ENCODE measurements around the gene CSMD2. TPM values are rescaled to one million over a fixed set of nuclear protein-coding genes. Genes with fewer than 3 reads are reported as not detected.
"Not testable (repeated sequence)": the region's sequence is repeated elsewhere in the genome, so short reads cannot be mapped to it uniquely, and the experiment has no call there.

The CSMD2 gene
- total and polyA plus RNA-seq, 2 donors (not counting 1 experiment from before 2014, with no cell fraction given): 2.2 to 7.6 TPM

DNA sequence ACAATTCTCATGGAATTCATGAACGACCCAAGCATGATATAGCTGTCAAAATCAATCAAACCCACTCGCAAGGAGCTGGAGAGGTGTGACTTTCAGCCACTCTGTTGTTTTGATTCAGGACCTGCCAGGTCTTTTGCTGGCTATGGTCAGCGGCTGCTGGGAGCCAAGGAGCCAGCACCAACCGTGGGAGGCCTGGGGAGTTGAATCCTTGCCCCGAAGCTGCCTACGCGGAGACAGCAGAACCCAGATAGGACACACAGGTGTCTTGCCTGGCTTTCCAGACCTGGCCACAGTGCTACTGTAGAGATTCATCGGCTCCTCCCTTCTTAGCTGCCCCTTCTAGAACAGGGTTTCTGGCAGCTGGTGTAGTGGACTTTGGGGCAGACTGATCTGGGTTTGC is 649.9 kb downstream of the CSMD2 start:
- H3K79me2 ChIP-seq (ENCODE audit: control insufficient read depth, insufficient read depth, low read length): no peaks in the 10 kb centered on the region
- no peak for DNase-seq (ENCODE audit: low read depth in 2 of 2)
- TF ChIP-seq, protein P1, sequence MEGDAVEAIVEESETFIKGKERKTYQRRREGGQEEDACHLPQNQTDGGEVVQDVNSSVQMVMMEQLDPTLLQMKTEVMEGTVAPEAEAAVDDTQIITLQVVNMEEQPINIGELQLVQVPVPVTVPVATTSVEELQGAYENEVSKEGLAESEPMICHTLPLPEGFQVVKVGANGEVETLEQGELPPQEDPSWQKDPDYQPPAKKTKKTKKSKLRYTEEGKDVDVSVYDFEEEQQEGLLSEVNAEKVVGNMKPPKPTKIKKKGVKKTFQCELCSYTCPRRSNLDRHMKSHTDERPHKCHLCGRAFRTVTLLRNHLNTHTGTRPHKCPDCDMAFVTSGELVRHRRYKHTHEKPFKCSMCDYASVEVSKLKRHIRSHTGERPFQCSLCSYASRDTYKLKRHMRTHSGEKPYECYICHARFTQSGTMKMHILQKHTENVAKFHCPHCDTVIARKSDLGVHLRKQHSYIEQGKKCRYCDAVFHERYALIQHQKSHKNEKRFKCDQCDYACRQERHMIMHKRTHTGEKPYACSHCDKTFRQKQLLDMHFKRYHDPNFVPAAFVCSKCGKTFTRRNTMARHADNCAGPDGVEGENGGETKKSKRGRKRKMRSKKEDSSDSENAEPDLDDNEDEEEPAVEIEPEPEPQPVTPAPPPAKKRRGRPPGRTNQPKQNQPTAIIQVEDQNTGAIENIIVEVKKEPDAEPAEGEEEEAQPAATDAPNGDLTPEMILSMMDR (conservative IDR thresholded peaks at IDR 0.05 in 1 of 2, IDR thresholded peaks at IDR 0.05 in 1 of 2; ENCODE audit: low read depth in 1 of 2, low read length in 2 of 2): no peak
- no peak for TF ChIP-seq EZH2 (IDR thresholded peaks at IDR 0.05; ENCODE audit: low read length, missing control alignments)

DNA sequence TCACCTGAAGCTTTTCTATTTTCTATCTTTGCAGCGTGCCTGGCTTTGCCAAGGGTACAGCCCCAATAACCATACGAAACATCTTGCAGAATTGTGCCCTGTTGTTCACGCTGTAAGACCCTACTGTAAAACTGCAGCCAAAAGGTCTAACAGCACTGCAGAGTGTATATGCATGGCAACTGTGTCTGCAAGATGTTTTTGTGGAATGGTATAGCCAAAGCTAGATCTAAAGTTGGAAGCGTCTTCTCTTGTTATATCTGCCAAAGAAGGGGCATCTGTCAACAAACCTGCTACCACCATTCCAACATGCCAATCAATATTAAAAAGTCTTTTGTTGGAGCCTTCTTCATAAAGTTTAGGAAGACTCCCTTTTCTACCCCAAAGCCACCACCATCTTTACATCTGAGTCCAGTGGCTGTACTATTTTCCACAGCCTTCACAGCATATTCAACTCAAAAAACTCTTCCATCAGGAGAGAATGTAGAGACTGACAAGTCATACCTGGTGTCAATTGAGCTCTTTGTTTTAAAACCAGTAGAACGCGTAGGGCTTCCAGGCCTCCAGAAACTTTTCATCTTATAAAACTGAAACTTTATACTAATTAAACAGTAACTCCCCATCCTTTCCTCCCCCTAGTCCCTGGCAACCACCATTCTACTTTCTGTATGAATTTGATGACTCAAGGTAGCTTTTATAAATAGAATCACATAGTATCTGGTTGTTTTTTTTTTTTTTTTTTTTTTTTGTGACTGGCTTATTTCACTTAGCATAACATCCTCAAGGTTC is 652.6 kb downstream of the CSMD2 start:
- no peak for DNase-seq (ENCODE audit: low read depth in 2 of 2)
- Histone ChIP-seq H3K36me3 (ENCODE audit: control insufficient read depth, insufficient read depth, low read length) (no peaks in the 10 kb centered on the region), H3K9me3 (ENCODE audit: control insufficient read depth, insufficient read depth, low read depth, low read length) (no peaks in the 10 kb centered on the region), H3K4me1 (ENCODE audit: control insufficient read depth, extremely low read depth, insufficient read depth, low read length) (peaks cover 1% of the 10 kb centered on the region), H3K27ac (ENCODE audit: insufficient read depth, low read length) (no peak overlapping the region), H3K27me3 (ENCODE audit: control insufficient read depth, insufficient read depth, low read length) (no peaks in the 10 kb centered on the region), H3K4me3 (replicated peaks in 1 of 4; ENCODE audit: control extremely low read depth in 1 of 4, insufficient read depth in 1 of 4, low read depth in 3 of 4, low read length in 4 of 4) (no peak overlapping the region), H3K4me2 (ENCODE audit: extremely low read depth, insufficient read depth, low read length) (no peak overlapping the region), H3K9ac (ENCODE audit: insufficient read depth, low read length) (no peak overlapping the region), H4K20me1 (ENCODE audit: control insufficient read depth, extremely low read depth, insufficient read depth, low read length) (no peaks in the 10 kb centered on the region), H2AFZ (ENCODE audit: low read length) (no peak overlapping the region), H3K79me2 (ENCODE audit: control insufficient read depth, insufficient read depth, low read length) (no peaks in the 10 kb centered on the region)
- TF ChIP-seq, protein P1 (conservative IDR thresholded peaks at IDR 0.05 in 1 of 2, IDR thresholded peaks at IDR 0.05 in 1 of 2; ENCODE audit: low read depth in 1 of 2, low read length in 2 of 2): no peak
- TF ChIP-seq EZH2 (IDR thresholded peaks at IDR 0.05; ENCODE audit: low read length, missing control alignments): no peak

More for the DNA sequence above, 649.9 kb downstream of the CSMD2 start:
- H3K4me1 ChIP-seq (ENCODE audit: control insufficient read depth, extremely low read depth, insufficient read depth, low read length): peaks cover 3% of the 10 kb centered on the region
- no peak overlapping the region for H3K4me3 ChIP-seq (replicated peaks in 1 of 4; ENCODE audit: control extremely low read depth in 1 of 4, insufficient read depth in 1 of 4, low read depth in 3 of 4, low read length in 4 of 4)
- H3K27me3 ChIP-seq (ENCODE audit: control insufficient read depth, insufficient read depth, low read length): no peaks in the 10 kb centered on the region
- no peak overlapping the region for H3K4me2 ChIP-seq (ENCODE audit: extremely low read depth, insufficient read depth, low read length)
- H3K9ac ChIP-seq (ENCODE audit: insufficient read depth, low read length): no peak overlapping the region
- H3K9me3 ChIP-seq (ENCODE audit: control insufficient read depth, insufficient read depth, low read depth, low read length): no peaks in the 10 kb centered on the region
- no peaks in the 10 kb centered on the region for H3K36me3 ChIP-seq (ENCODE audit: control insufficient read depth, insufficient read depth, low read length)
- no peaks in the 10 kb centered on the region for H4K20me1 ChIP-seq (ENCODE audit: control insufficient read depth, extremely low read depth, insufficient read depth, low read length)
- H3K27ac ChIP-seq (ENCODE audit: insufficient read depth, low read length): no peak overlapping the region
- H2AFZ ChIP-seq (ENCODE audit: low read length): no peak overlapping the region

DNA sequence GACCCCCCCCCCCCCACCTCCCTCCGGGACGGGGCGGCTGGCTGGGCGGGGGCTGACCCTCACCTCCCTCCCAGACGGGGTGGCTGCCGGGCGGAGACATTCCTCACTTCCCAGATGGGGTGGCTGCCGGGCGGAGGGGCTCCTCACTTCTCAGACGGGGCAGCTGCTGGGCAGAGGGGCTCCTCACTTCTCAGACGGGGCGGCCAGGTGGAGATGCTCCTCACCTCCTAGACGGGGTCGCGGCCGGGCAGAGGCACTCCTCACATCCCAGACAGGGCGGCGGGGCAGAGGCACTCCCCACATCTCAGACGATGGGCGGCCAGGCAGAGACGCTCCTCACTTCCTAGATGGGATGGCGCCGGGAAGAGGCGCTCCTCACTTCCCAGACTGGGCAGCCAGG is 655.8 kb downstream of the CSMD2 start:
- H3K4me2 ChIP-seq (ENCODE audit: extremely low read depth, insufficient read depth, low read length); H4K20me1 ChIP-seq (ENCODE audit: control insufficient read depth, extremely low read depth, insufficient read depth, low read length); H3K27ac ChIP-seq (ENCODE audit: insufficient read depth, low read length); DNase-seq (ENCODE audit: low read depth in 2 of 2); H3K9me3 ChIP-seq (ENCODE audit: control insufficient read depth, insufficient read depth, low read depth, low read length); H3K4me1 ChIP-seq (ENCODE audit: control insufficient read depth, extremely low read depth, insufficient read depth, low read length); H3K9ac ChIP-seq (ENCODE audit: insufficient read depth, low read length); H3K36me3 ChIP-seq (ENCODE audit: control insufficient read depth, insufficient read depth, low read length); H3K79me2 ChIP-seq (ENCODE audit: control insufficient read depth, insufficient read depth, low read length); H3K27me3 ChIP-seq (ENCODE audit: control insufficient read depth, insufficient read depth, low read length); H2AFZ ChIP-seq (ENCODE audit: low read length); H3K4me3 ChIP-seq (replicated peaks in 1 of 4; ENCODE audit: control extremely low read depth in 1 of 4, insufficient read depth in 1 of 4, low read depth in 3 of 4, low read length in 4 of 4): not testable (repeated sequence)
